ENCODE measurements around the gene C19orf85.
"Not testable (repeated sequence)": the region's sequence is repeated elsewhere in the genome, so short reads cannot be mapped to it uniquely, and the experiment has no call there.

C19orf85 gene

GRCh38 chr19:55502197-55502952, 37.8 kb upstream of the C19orf85 start:
- TF ChIP-seq CTCF (IDR thresholded peaks at IDR 0.05; ENCODE audit: control insufficient read depth, insufficient read depth, low read depth, low read length, missing control alignments): no peak
- DNase-seq (ENCODE audit: low read depth): no peak
- no peak overlapping the region for H3K4me3 ChIP-seq (ENCODE audit: control insufficient read depth, low read depth, low read length)

GRCh38 chr19:55500368-55500952, 35.9 kb upstream of the C19orf85 start:
- no peak overlapping the region for H3K4me3 ChIP-seq (ENCODE audit: control insufficient read depth, low read depth, low read length)
- DNase-seq (ENCODE audit: low read depth): no peak
- no peak for TF ChIP-seq CTCF (IDR thresholded peaks at IDR 0.05; ENCODE audit: control insufficient read depth, insufficient read depth, low read depth, low read length, missing control alignments)

- no peak for TF ChIP-seq CTCF (IDR thresholded peaks at IDR 0.05; ENCODE audit: control insufficient read depth, insufficient read depth, low read depth, low read length, missing control alignments)
- DNase-seq (ENCODE audit: low read depth): no peak
- no peak overlapping the region for H3K4me3 ChIP-seq (ENCODE audit: control insufficient read depth, low read depth, low read length)
Observed at GRCh38 chr19:55498246-55498840, 33.8 kb upstream of the C19orf85 start.

- TF ChIP-seq CTCF (IDR thresholded peaks at IDR 0.05; ENCODE audit: control insufficient read depth, insufficient read depth, low read depth, low read length, missing control alignments): no peak
- DNase-seq (ENCODE audit: low read depth): no peak
- no peak overlapping the region for H3K4me3 ChIP-seq (ENCODE audit: control insufficient read depth, low read depth, low read length)
Observed at GRCh38 chr19:55497763-55498162, 33.2 kb upstream of the C19orf85 start.

GRCh38 chr19:55496820-55497219, 32.3 kb upstream of the C19orf85 start:
- not testable (repeated sequence) for DNase-seq (ENCODE audit: low read depth); H3K4me3 ChIP-seq (ENCODE audit: control insufficient read depth, low read depth, low read length)

- TF ChIP-seq CTCF (IDR thresholded peaks at IDR 0.05; ENCODE audit: control insufficient read depth, insufficient read depth, low read depth, low read length, missing control alignments): no peak
- no peak for DNase-seq (ENCODE audit: low read depth)
- no peak overlapping the region for H3K4me3 ChIP-seq (ENCODE audit: control insufficient read depth, low read depth, low read length)
Observed at GRCh38 chr19:55495646-55496349, 31.2 kb upstream of the C19orf85 start.
